Small intestine (tissue), 7 donors: Measurements from ENCODE around the gene PKN1. TPM values are rescaled to one million over a fixed set of nuclear protein-coding genes. Genes with fewer than 3 reads are reported as not detected.

Experiments used
- DNase-seq, 2 donors: peaks; one replicate each; pipeline versions ENCODE4 v3.0.0 to v3.0.0-alpha.2; 2013
- FAIRE-seq: peaks from 2 replicates; lab custom pipeline; 2012; peaks lifted over from hg19 to GRCh38; lab: Jason Lieb, UNC
- H3K27ac ChIP-seq, 3 donors: one replicate each; pipeline ENCODE4 v1.5.1; 2013; ENCODE audit warnings: low read length in 2 of 3, mild to moderate bottlenecking in 2 of 3, control low read depth in 1 of 3, inconsistent platforms in 1 of 3, low read depth in 1 of 3, moderate library complexity in 1 of 3
- H3K27me3 ChIP-seq, 3 donors: one replicate each; pipeline ENCODE4 v1.6.1; 2013; ENCODE audit warnings: low read length in 3 of 3, inconsistent platforms in 1 of 3; ENCODE audit not compliant: control insufficient read depth in 3 of 3, insufficient read depth in 3 of 3
- H3K36me3 ChIP-seq, 3 donors: one replicate each; pipeline ENCODE4 v1.6.1; 2013; ENCODE audit warnings: low read length in 3 of 3, inconsistent platforms in 1 of 3, low read depth in 1 of 3, mild to moderate bottlenecking in 1 of 3, moderate library complexity in 1 of 3; ENCODE audit not compliant: control insufficient read depth in 3 of 3, insufficient read depth in 2 of 3
- H3K4me1 ChIP-seq, 3 donors: one replicate each; pipeline ENCODE4 v1.6.1; 2013; ENCODE audit warnings: low read length in 2 of 3, inconsistent platforms in 1 of 3, low read depth in 1 of 3, mild to moderate bottlenecking in 1 of 3, moderate library complexity in 1 of 3; ENCODE audit not compliant: control insufficient read depth in 3 of 3, insufficient read depth in 2 of 3
- H3K4me3 ChIP-seq, 3 donors: one replicate each; pipeline ENCODE4 v1.5.1; 2013; ENCODE audit warnings: low read length in 3 of 3, control low read depth in 1 of 3, inconsistent platforms in 1 of 3, low read depth in 1 of 3, mild to moderate bottlenecking in 1 of 3, moderate library complexity in 1 of 3
- H3K9me3 ChIP-seq, 2 donors: one replicate each; pipeline ENCODE4 v1.6.1; 2013; ENCODE audit warnings: low read depth in 1 of 2, low read length in 1 of 2; ENCODE audit not compliant: control insufficient read depth in 2 of 2, insufficient read depth in 1 of 2
- WGBS, 3 donors: extraction: QIAGEN DNeasy Blood & Tissue Kit; methylation state at CpG; one replicate each; pipeline ENCODE4 v1.1.7; 2013; 5-methylcytosine and 5-hydroxymethylcytosine counted together
- polyA plus RNA-seq, 4 donors: library from polyadenylated mRNA; stranded (reverse) in 3 of 4; unstranded in 1 of 4; fragments of 200-250 nt in 3 of 4; fragments of 120-200 nt in 1 of 4; gene quantifications; one replicate each; pipeline versions ENCODE4 v1.2.1 to v1.2.3, GENCODE V29; 2013
- donor health status: healthy with polysubstance abuse.
- donor health status: control.
- donor health status: control.
- donor health status: Bipolar disorder and iron deficiency.
- donor health status: healthy.

PKN1 gene
- polyA plus RNA-seq, 4 donors, result 8.9 to 65.3 (median 31.4) TPM

GRCh38 chr19:14492756-14493337 is 59.7 kb downstream of the PKN1 start:
- FAIRE-seq, result no peak
- Histone ChIP-seq H3K36me3 (peaks cover 0 to 42% (median 2%) of the 10 kb centered on the region in 3 donors), H3K27me3 (no peaks in the 10 kb centered on the region), H3K4me1 (peaks cover 0 to 27% (median 8%) of the 10 kb centered on the region in 3 donors), H3K4me3 (no peak overlapping the region), H3K9me3 (no peaks in the 10 kb centered on the region), H3K27ac (no peak overlapping the region)
- 85 to 92% (median 86%) methylated on average over 5 of the region's 5 CpGs for WGBS, 3 donors
- no peak for DNase-seq

GRCh38 chr19:14494411-14494810 is 61.3 kb downstream of the PKN1 start:
- 86 to 89% (median 89%) methylated on average over 4 of the region's 4 CpGs for WGBS, 3 donors
- Histone ChIP-seq H3K4me3 (peak overlapping the region in 1 of 3 donors; percentile 76), H3K27ac (no peak overlapping the region), H3K4me1 (peaks cover 0 to 27% (median 8%) of the 10 kb centered on the region in 3 donors), H3K9me3 (no peaks in the 10 kb centered on the region), H3K36me3 (peaks cover 0 to 29% (median 2%) of the 10 kb centered on the region in 3 donors), H3K27me3 (no peaks in the 10 kb centered on the region)
- FAIRE-seq, result no peak
- no peak for DNase-seq

GRCh38 chr19:14494910-14495671 is 62.0 kb downstream of the PKN1 start:
- Histone ChIP-seq H3K27me3 (no peaks in the 10 kb centered on the region), H3K4me3 (peak overlapping the region; percentile 76 to 98 (median 92)), H3K36me3 (peaks cover 0 to 24% (median 2%) of the 10 kb centered on the region in 3 donors), H3K9me3 (no peaks in the 10 kb centered on the region), H3K4me1 (peaks cover 0 to 27% (median 8%) of the 10 kb centered on the region in 3 donors), H3K27ac (peak overlapping the region; percentile 22 to 88 (median 33))
- 10 to 19% (median 18%) methylated on average over 14 of the region's 14 CpGs for whole genome bisulfite sequencing, 3 donors
- peak; percentile 36 to 40 for DNase-seq
- no peak for FAIRE-seq

- Histone ChIP-seq H3K27me3 (no peaks in the 10 kb centered on the region), H3K36me3 (peaks cover 0 to 20% (median 2%) of the 10 kb centered on the region in 3 donors), H3K9me3 (no peaks in the 10 kb centered on the region), H3K27ac (peak overlapping the region; percentile 22 to 88 (median 68)), H3K4me1 (peaks cover 0 to 27% (median 8%) of the 10 kb centered on the region in 3 donors), H3K4me3 (peak overlapping the region; percentile 76 to 98 (median 92))
- FAIRE-seq (no peak), DNase-seq (no peak)
- WGBS, 3 donors, result 0 to 1% (median 0%) methylated on average over 5 to 28 of the region's 28 CpGs
These were observed 62.5 kb downstream of the PKN1 start for GRCh38 chr19:14495672-14496028.

GRCh38 chr19:14496029-14496833 is 63.1 kb downstream of the PKN1 start, which contains the start of gene GIPC1:
Gene GIPC1, minus strand, starts transcription at chr19:14496127. Its CDS starts 13,151 bp downstream, at chr19:14482976.
- H3K27ac ChIP-seq, result peak within 1 kb of the TSS; percentile 68 to 88 (median 71)
- peak; percentile 97 to 99 for DNase-seq
- H3K27me3 ChIP-seq, result no peaks in the 10 kb centered on the region
- WGBS, 3 donors, result 2 to 4% (median 4%) methylated on average over 54 to 71 of the region's 71 CpGs
- H3K4me1 ChIP-seq, result peaks cover 0 to 27% (median 8%) of the 10 kb centered on the region in 3 donors
- H3K36me3 ChIP-seq, result peaks cover 0 to 17% (median 2%) of the 10 kb centered on the region in 3 donors
- peak within 1 kb of the TSS; percentile 76 to 98 (median 92) for H3K4me3 ChIP-seq
- FAIRE-seq, result no peak
- no peaks in the 10 kb centered on the region for H3K9me3 ChIP-seq

- peaks cover 0 to 11% (median 0%) of the 10 kb centered on the region in 3 donors for H3K36me3 ChIP-seq
- no peaks in the 10 kb centered on the region for H3K27me3 ChIP-seq
- H3K4me1 ChIP-seq, result peaks cover 0 to 27% (median 8%) of the 10 kb centered on the region in 3 donors
- 28 to 49% (median 35%) methylated on average over 7 of the region's 7 CpGs for WGBS, 3 donors
- H3K4me3 ChIP-seq, result peak overlapping the region in 2 of 3 donors; percentile 36 to 98
- H3K9me3 ChIP-seq, result no peaks in the 10 kb centered on the region
- H3K27ac ChIP-seq, result peak overlapping the region; percentile 7 to 82 (median 71)
- DNase-seq, result no peak
- FAIRE-seq, result no peak
These were observed 63.7 kb downstream of the PKN1 start for GRCh38 chr19:14496834-14497227.

- Histone ChIP-seq H3K36me3 (peaks cover 0 to 7% (median 0%) of the 10 kb centered on the region in 3 donors), H3K27ac (peak overlapping the region; percentile 7 to 82 (median 71)), H3K4me3 (no peak overlapping the region), H3K27me3 (no peaks in the 10 kb centered on the region), H3K9me3 (no peaks in the 10 kb centered on the region), H3K4me1 (peaks cover 0 to 27% (median 8%) of the 10 kb centered on the region in 3 donors)
- FAIRE-seq (no peak), DNase-seq (peak; percentile 64 to 71)
- 16 to 46% (median 34%) methylated on average over 6 of the region's 6 CpGs for WGBS, 3 donors
These were observed 64.3 kb downstream of the PKN1 start for GRCh38 chr19:14497228-14497921.
